ENCODE measurements around the gene DGCR8.

- TF ChIP-seq, protein P1, sequence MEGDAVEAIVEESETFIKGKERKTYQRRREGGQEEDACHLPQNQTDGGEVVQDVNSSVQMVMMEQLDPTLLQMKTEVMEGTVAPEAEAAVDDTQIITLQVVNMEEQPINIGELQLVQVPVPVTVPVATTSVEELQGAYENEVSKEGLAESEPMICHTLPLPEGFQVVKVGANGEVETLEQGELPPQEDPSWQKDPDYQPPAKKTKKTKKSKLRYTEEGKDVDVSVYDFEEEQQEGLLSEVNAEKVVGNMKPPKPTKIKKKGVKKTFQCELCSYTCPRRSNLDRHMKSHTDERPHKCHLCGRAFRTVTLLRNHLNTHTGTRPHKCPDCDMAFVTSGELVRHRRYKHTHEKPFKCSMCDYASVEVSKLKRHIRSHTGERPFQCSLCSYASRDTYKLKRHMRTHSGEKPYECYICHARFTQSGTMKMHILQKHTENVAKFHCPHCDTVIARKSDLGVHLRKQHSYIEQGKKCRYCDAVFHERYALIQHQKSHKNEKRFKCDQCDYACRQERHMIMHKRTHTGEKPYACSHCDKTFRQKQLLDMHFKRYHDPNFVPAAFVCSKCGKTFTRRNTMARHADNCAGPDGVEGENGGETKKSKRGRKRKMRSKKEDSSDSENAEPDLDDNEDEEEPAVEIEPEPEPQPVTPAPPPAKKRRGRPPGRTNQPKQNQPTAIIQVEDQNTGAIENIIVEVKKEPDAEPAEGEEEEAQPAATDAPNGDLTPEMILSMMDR (IDR thresholded peaks at IDR 0.05; ENCODE audit: insufficient read depth, low read length, poor library complexity, severe bottlenecking): no peak
- TF ChIP-seq EZH2phosphoT487 (conservative IDR thresholded peaks at IDR 0.05; ENCODE audit: low read length): no peak
Measured at GRCh38 chr22:20126284-20127029, 46.4 kb downstream of the DGCR8 start.

Measured in SU-DHL-6 (cell line).